ENCODE results near the gene WIPI1. TPM values are rescaled to one million over a fixed set of nuclear protein-coding genes. Genes with fewer than 3 reads are reported as not detected.

WIPI1 gene
- total and polyA plus RNA-seq, 2 of the 13 experiments (the other 11 are each of a cell fraction or from before 2014, with no cell fraction given), result 29.4 to 141 TPM

DNA sequence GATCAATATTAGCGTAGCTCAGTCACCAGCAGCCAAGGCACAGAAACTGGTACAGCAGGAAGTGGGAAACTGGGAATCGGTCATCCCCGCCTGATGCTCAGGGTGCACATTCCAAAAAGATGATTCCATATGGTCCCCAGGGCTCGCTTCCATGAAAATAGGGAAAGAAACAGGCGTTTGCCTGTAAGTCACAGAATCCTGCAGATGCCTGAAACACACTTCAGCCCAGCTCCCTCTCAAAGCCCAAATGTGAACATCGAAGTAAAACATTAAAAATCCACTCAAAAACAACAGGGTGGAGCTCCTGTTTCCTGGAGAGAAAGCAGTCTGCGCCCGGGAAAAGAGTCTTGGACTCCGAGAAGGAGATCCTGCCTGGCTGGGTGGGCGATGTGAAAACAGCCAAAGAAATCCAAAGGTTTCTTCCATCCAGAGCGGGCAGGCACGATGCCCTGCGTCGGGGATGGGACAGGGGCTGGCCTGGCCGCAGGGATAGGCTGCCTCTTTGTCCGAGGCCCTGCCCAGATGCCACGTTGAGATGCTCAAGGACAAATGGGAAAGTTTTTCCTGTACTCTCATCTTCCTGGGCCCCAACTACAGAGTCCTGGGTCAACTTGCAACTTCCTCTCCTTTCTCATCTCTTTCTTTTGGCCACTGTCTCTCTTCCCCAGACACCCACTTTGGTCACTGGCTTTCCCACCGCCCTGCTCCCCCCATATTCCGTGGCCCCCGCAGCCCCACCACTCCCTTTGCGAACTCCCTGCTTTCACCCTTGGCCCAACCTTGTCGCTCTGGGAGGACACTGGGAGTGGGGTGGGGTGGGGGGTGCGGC is 743 bp downstream of the WIPI1 start (continued):
- TF ChIP-seq, protein P1, sequence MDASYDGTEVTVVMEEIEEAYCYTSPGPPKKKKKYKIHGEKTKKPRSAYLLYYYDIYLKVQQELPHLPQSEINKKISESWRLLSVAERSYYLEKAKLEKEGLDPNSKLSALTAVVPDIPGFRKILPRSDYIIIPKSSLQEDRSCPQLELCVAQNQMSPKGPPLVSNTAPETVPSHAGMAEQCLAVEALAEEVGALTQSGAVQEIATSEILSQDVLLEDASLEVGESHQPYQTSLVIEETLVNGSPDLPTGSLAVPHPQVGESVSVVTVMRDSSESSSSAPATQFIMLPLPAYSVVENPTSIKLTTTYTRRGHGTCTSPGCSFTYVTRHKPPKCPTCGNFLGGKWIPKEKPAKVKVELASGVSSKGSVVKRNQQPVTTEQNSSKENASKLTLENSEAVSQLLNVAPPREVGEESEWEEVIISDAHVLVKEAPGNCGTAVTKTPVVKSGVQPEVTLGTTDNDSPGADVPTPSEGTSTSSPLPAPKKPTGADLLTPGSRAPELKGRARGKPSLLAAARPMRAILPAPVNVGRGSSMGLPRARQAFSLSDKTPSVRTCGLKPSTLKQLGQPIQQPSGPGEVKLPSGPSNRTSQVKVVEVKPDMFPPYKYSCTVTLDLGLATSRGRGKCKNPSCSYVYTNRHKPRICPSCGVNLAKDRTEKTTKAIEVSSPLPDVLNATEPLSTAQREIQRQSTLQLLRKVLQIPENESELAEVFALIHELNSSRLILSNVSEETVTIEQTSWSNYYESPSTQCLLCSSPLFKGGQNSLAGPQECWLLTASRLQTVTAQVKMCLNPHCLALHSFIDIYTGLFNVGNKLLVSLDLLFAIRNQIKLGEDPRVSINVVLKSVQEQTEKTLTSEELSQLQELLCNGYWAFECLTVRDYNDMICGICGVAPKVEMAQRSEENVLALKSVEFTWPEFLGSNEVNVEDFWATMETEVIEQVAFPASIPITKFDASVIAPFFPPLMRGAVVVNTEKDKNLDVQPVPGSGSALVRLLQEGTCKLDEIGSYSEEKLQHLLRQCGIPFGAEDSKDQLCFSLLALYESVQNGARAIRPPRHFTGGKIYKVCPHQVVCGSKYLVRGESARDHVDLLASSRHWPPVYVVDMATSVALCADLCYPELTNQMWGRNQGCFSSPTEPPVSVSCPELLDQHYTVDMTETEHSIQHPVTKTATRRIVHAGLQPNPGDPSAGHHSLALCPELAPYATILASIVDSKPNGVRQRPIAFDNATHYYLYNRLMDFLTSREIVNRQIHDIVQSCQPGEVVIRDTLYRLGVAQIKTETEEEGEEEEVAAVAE (CRISPR knock-in tag; IDR thresholded peaks at IDR 0.05; ENCODE audit: borderline replicate concordance), result peak; percentile 32; the same call in 1 of the 2 replicates
- TF ChIP-seq ZSCAN9 (CRISPR knock-in tag; IDR thresholded peaks at IDR 0.05; ENCODE audit: borderline replicate concordance), result no peak
- TF ChIP-seq ZNF12 (CRISPR knock-in tag; IDR thresholded peaks at IDR 0.05), result no peak
- TF ChIP-seq HOXA7 (CRISPR knock-in tag; IDR thresholded peaks at IDR 0.05), result no peak
- peak; percentile 35 for TF ChIP-seq MXD1 (CRISPR knock-in tag; IDR thresholded peaks at IDR 0.05)
- no peak; the same call in 1 of the 2 replicates for TF ChIP-seq SALL2 (CRISPR knock-in tag; IDR thresholded peaks at IDR 0.05)
- no peak for TF ChIP-seq NCOA1 (CRISPR knock-in tag; IDR thresholded peaks at IDR 0.05)
- TF ChIP-seq THAP7 (CRISPR knock-in tag; IDR thresholded peaks at IDR 0.05), result 0 out of 2 replicates have a peak, but pooled peaks have one; percentile 77
- peak; percentile 67; the same call in 1 of the 2 replicates for TF ChIP-seq ISL2 (CRISPR knock-in tag; IDR thresholded peaks at IDR 0.05)
- TF ChIP-seq, protein P2, sequence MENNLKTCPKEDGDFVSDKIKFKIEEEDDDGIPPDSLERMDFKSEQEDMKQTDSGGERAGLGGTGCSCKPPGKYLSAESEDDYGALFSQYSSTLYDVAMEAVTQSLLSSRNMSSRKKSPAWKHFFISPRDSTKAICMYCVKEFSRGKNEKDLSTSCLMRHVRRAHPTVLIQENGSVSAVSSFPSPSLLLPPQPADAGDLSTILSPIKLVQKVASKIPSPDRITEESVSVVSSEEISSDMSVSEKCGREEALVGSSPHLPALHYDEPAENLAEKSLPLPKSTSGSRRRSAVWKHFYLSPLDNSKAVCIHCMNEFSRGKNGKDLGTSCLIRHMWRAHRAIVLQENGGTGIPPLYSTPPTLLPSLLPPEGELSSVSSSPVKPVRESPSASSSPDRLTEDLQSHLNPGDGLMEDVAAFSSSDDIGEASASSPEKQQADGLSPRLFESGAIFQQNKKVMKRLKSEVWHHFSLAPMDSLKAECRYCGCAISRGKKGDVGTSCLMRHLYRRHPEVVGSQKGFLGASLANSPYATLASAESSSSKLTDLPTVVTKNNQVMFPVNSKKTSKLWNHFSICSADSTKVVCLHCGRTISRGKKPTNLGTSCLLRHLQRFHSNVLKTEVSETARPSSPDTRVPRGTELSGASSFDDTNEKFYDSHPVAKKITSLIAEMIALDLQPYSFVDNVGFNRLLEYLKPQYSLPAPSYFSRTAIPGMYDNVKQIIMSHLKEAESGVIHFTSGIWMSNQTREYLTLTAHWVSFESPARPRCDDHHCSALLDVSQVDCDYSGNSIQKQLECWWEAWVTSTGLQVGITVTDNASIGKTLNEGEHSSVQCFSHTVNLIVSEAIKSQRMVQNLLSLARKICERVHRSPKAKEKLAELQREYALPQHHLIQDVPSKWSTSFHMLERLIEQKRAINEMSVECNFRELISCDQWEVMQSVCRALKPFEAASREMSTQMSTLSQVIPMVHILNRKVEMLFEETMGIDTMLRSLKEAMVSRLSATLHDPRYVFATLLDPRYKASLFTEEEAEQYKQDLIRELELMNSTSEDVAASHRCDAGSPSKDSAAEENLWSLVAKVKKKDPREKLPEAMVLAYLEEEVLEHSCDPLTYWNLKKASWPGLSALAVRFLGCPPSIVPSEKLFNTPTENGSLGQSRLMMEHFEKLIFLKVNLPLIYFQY (CRISPR knock-in tag; IDR thresholded peaks at IDR 0.05; ENCODE audit: borderline replicate concordance), result no peak
- TF ChIP-seq PCBP1 (IDR thresholded peaks at IDR 0.05; ENCODE audit: borderline replicate concordance, low read depth, low read length), result 0 out of 2 replicates have a peak, but pooled peaks have one; percentile 57
- TF ChIP-seq ZNF556 (CRISPR knock-in tag; IDR thresholded peaks at IDR 0.05; ENCODE audit: borderline replicate concordance), result no peak
- peak; percentile 66; the same call in 1 of the 3 replicates for TF ChIP-seq MXI1 (IDR thresholded peaks at IDR 0.05; ENCODE audit: borderline replicate concordance, low read depth, low read length)
- TF ChIP-seq SUZ12 (IDR thresholded peaks at IDR 0.05; ENCODE audit: low read depth, low read length), result no peak
- TF ChIP-seq POLR2G (IDR thresholded peaks at IDR 0.05; ENCODE audit: low read depth, low read length), result peak; percentile 64
- TF ChIP-seq ZFAT (CRISPR knock-in tag; conservative IDR thresholded peaks at IDR 0.05), result no peak
- TF ChIP-seq, protein P3, sequence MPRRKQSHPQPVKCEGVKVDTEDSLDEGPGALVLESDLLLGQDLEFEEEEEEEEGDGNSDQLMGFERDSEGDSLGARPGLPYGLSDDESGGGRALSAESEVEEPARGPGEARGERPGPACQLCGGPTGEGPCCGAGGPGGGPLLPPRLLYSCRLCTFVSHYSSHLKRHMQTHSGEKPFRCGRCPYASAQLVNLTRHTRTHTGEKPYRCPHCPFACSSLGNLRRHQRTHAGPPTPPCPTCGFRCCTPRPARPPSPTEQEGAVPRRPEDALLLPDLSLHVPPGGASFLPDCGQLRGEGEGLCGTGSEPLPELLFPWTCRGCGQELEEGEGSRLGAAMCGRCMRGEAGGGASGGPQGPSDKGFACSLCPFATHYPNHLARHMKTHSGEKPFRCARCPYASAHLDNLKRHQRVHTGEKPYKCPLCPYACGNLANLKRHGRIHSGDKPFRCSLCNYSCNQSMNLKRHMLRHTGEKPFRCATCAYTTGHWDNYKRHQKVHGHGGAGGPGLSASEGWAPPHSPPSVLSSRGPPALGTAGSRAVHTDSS (CRISPR knock-in tag; conservative IDR thresholded peaks at IDR 0.05), result no peak
- no peak for TF ChIP-seq BCL6 (CRISPR knock-in tag; IDR thresholded peaks at IDR 0.05)

Data from HepG2 (cell line).